HEK293 (cell line): ENCODE results near the gene FAM236A.
"Not testable (repeated sequence)": the region's sequence is repeated elsewhere in the genome, so short reads cannot be mapped to it uniquely, and the experiment has no call there.

Experiments used
- MYNN ChIP-seq: fragments of 450-650 bp; formaldehyde crosslinking; IDR thresholded peaks from 2 replicates; pipeline ENCODE4 v1.5.1; 2016; ENCODE audit warnings: missing biosample characterization, missing genetic modification characterization, borderline replicate concordance
- ZBTB21 ChIP-seq: fragments of 450-650 bp; formaldehyde crosslinking; IDR thresholded peaks from 2 replicates; pipeline ENCODE4 v1.5.1; 2017; ENCODE audit warnings: missing biosample characterization, missing genetic modification characterization
- ZFP3 ChIP-seq: fragments of 450-650 bp; formaldehyde crosslinking; IDR thresholded peaks from 2 replicates; pipeline ENCODE4 v1.5.1; 2016; ENCODE audit warnings: low read depth, missing biosample characterization, missing genetic modification characterization
- ZFP37 ChIP-seq: fragments of 450-650 bp; formaldehyde crosslinking; IDR thresholded peaks from 2 replicates; pipeline ENCODE4 v1.5.1; 2016; ENCODE audit warnings: missing biosample characterization, missing genetic modification characterization
- ZFP69B ChIP-seq: fragments of 450-650 bp; formaldehyde crosslinking; IDR thresholded peaks from 2 replicates; pipeline ENCODE4 v1.5.1; 2016; ENCODE audit warnings: missing biosample characterization, missing genetic modification characterization
- ZNF19 ChIP-seq: fragments of 450-650 bp; formaldehyde crosslinking; IDR thresholded peaks from 2 replicates; pipeline ENCODE4; 2016; ENCODE audit warnings: missing biosample characterization, missing genetic modification characterization, low read depth
- ZNF302 ChIP-seq: fragments of 450-650 bp; formaldehyde crosslinking; IDR thresholded peaks from 2 replicates; pipeline ENCODE4 v1.5.1; 2016; ENCODE audit warnings: missing biosample characterization, missing genetic modification characterization, low read depth
- ZNF521 ChIP-seq: fragments of 450-650 bp; formaldehyde crosslinking; IDR thresholded peaks from 2 replicates; pipeline ENCODE4 v1.5.1; 2017; ENCODE audit warnings: missing biosample characterization, mild to moderate bottlenecking, missing genetic modification characterization
- ZNF654 ChIP-seq: fragments of 450-650 bp; formaldehyde crosslinking; IDR thresholded peaks from 2 replicates; pipeline ENCODE4 v1.5.1; 2016; ENCODE audit warnings: low read depth, missing biosample characterization, missing genetic modification characterization
- ZNF777 ChIP-seq: fragments of 450-650 bp; formaldehyde crosslinking; IDR thresholded peaks from 2 replicates; pipeline ENCODE4 v1.5.1; 2017; ENCODE audit warnings: missing biosample characterization, missing genetic modification characterization, borderline replicate concordance
- TF ChIP-seq, protein P1 (sequence below): fragments of 450-650 bp; formaldehyde crosslinking; IDR thresholded peaks from 2 replicates; pipeline ENCODE4 v1.5.1; 2016; ENCODE audit warnings: missing biosample characterization, missing genetic modification characterization
- TF ChIP-seq, protein P2 (sequence below): fragments of 450-650 bp; formaldehyde crosslinking; IDR thresholded peaks from 2 replicates; pipeline ENCODE4 v1.5.1; 2016; ENCODE audit warnings: missing biosample characterization, missing genetic modification characterization
- TF ChIP-seq, protein P3 (sequence below): fragments of 450-650 bp; formaldehyde crosslinking; IDR thresholded peaks from 2 replicates; pipeline ENCODE4 v1.5.1; 2016; ENCODE audit warnings: missing biosample characterization, missing genetic modification characterization, low read depth

DNA sequence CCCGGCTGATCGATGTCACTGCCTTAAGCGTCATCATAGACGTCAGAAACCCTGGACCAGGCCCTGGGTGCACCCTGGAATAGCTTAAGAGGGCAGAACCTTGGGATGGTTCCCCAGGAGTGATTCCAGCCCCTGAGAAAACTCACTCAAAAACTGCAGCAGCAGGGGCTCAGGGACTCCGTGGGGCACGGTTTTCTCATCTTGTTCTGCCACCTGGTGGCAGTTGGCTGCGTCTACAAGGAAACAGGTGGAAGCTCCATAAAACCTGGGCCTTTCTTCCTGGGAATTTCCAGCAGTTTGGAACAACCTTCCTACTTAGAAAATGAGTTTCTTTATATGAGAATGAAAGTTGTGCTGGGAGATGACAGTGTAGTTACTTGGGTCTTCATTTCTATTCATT, 1.6 kb upstream of the FAM236A start:
- not testable (repeated sequence) for TF ChIP-seq ZNF302 (tag by site-specific recombination); ZFP69B (tag by site-specific recombination); ZNF19 (tag by site-specific recombination); ZNF654; MYNN (tag by site-specific recombination); ZBTB21 (tag by site-specific recombination); ZNF777 (tag by site-specific recombination); ZNF521 (tag by site-specific recombination); ZFP3 (tag by site-specific recombination); ZFP37 (tag by site-specific recombination)
- TF ChIP-seq, protein P1, sequence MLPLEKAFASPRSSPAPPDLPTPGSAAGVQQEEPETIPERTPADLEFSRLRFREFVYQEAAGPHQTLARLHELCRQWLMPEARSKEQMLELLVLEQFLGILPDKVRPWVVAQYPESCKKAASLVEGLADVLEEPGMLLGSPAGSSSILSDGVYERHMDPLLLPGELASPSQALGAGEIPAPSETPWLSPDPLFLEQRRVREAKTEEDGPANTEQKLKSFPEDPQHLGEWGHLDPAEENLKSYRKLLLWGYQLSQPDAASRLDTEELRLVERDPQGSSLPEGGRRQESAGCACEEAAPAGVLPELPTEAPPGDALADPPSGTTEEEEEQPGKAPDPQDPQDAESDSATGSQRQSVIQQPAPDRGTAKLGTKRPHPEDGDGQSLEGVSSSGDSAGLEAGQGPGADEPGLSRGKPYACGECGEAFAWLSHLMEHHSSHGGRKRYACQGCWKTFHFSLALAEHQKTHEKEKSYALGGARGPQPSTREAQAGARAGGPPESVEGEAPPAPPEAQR (tag by site-specific recombination): not testable (repeated sequence)
- TF ChIP-seq, protein P2, sequence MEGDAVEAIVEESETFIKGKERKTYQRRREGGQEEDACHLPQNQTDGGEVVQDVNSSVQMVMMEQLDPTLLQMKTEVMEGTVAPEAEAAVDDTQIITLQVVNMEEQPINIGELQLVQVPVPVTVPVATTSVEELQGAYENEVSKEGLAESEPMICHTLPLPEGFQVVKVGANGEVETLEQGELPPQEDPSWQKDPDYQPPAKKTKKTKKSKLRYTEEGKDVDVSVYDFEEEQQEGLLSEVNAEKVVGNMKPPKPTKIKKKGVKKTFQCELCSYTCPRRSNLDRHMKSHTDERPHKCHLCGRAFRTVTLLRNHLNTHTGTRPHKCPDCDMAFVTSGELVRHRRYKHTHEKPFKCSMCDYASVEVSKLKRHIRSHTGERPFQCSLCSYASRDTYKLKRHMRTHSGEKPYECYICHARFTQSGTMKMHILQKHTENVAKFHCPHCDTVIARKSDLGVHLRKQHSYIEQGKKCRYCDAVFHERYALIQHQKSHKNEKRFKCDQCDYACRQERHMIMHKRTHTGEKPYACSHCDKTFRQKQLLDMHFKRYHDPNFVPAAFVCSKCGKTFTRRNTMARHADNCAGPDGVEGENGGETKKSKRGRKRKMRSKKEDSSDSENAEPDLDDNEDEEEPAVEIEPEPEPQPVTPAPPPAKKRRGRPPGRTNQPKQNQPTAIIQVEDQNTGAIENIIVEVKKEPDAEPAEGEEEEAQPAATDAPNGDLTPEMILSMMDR (tag by site-specific recombination): not testable (repeated sequence)
- TF ChIP-seq, protein P3, sequence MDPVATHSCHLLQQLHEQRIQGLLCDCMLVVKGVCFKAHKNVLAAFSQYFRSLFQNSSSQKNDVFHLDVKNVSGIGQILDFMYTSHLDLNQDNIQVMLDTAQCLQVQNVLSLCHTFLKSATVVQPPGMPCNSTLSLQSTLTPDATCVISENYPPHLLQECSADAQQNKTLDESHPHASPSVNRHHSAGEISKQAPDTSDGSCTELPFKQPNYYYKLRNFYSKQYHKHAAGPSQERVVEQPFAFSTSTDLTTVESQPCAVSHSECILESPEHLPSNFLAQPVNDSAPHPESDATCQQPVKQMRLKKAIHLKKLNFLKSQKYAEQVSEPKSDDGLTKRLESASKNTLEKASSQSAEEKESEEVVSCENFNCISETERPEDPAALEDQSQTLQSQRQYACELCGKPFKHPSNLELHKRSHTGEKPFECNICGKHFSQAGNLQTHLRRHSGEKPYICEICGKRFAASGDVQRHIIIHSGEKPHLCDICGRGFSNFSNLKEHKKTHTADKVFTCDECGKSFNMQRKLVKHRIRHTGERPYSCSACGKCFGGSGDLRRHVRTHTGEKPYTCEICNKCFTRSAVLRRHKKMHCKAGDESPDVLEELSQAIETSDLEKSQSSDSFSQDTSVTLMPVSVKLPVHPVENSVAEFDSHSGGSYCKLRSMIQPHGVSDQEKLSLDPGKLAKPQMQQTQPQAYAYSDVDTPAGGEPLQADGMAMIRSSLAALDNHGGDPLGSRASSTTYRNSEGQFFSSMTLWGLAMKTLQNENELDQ (tag by site-specific recombination): not testable (repeated sequence)
